ENCODE results near the gene APP.

APP gene

GRCh38 chr21:25909341-25909740 is 261.2 kb downstream of the APP start:
- H3K36me3 ChIP-seq (ENCODE audit: control insufficient read depth in 2 of 2, insufficient read depth in 1 of 2, low read length in 2 of 2) = peaks cover 7 to 14% of the 10 kb centered on the region in 2 experiments; a peak in 2 of 3 replicates
- no peak overlapping the region for H3K4me3 ChIP-seq (ENCODE audit: low read depth, low read length)
- no peaks in the 10 kb centered on the region for H3K9me3 ChIP-seq (ENCODE audit: control insufficient read depth, insufficient read depth, low read depth, low read length)
- H3K4me1 ChIP-seq (ENCODE audit: control insufficient read depth, insufficient read depth, low read length) = no peaks in the 10 kb centered on the region
- TF ChIP-seq TRIM28 (IDR thresholded peaks at IDR 0.05; ENCODE audit: borderline replicate concordance, low read length) (no peak), ZNF600 (tag by site-specific recombination; IDR thresholded peaks at IDR 0.05) (no peak), ZBTB48 (tag by site-specific recombination; IDR thresholded peaks at IDR 0.05) (no peak), ZNF184 (tag by site-specific recombination; IDR thresholded peaks at IDR 0.05) (no peak), ZBTB20 (tag by site-specific recombination; IDR thresholded peaks at IDR 0.05) (no peak), ZNF311 (tag by site-specific recombination; IDR thresholded peaks at IDR 0.05; ENCODE audit: borderline replicate concordance) (no peak), YY1 (tag by site-specific recombination; IDR thresholded peaks at IDR 0.05) (no peak), ZNF560 (tag by site-specific recombination; IDR thresholded peaks at IDR 0.05; ENCODE audit: borderline replicate concordance) (no peak), ZXDB (tag by site-specific recombination; IDR thresholded peaks at IDR 0.05) (no peak), ZNF704 (tag by site-specific recombination; IDR thresholded peaks at IDR 0.05) (no peak), REST (tag by site-specific recombination; IDR thresholded peaks at IDR 0.05) (no peak)
- H3K27ac ChIP-seq (ENCODE audit: extremely low read depth, low read depth, low read length) = no peak overlapping the region
- POLR2A ChIA-PET = interaction anchor here (0.6 kb wide), 1 partner anchor 321 kb away, joined by 4 read pairs; no protein-coding TSS in a partner anchor
- CTCF ChIA-PET = no interaction called here

- TF ChIP-seq AEBP2 (tag by site-specific recombination; IDR thresholded peaks at IDR 0.05; ENCODE audit: borderline replicate concordance) = no peak
- no peak for TF ChIP-seq INSM2 (tag by site-specific recombination; IDR thresholded peaks at IDR 0.05)
- no peak for TF ChIP-seq ZNF529 (tag by site-specific recombination; IDR thresholded peaks at IDR 0.05; ENCODE audit: insufficient replicate concordance)
- TF ChIP-seq ZNF701 (tag by site-specific recombination; IDR thresholded peaks at IDR 0.05) = no peak
- no peak for TF ChIP-seq ZNF266 (tag by site-specific recombination; IDR thresholded peaks at IDR 0.05; ENCODE audit: low read depth)
- no peak for TF ChIP-seq KLF7 (tag by site-specific recombination; IDR thresholded peaks at IDR 0.05; ENCODE audit: borderline replicate concordance)
- TF ChIP-seq ZNF140 (tag by site-specific recombination; IDR thresholded peaks at IDR 0.05) = no peak
- TF ChIP-seq ZNF610 (tag by site-specific recombination; IDR thresholded peaks at IDR 0.05; ENCODE audit: borderline replicate concordance) = no peak
- TF ChIP-seq ZNF37A (tag by site-specific recombination; IDR thresholded peaks at IDR 0.05) = no peak
- no peak for TF ChIP-seq RBAK (tag by site-specific recombination; IDR thresholded peaks at IDR 0.05)
- no peak for TF ChIP-seq ZFP41 (tag by site-specific recombination; IDR thresholded peaks at IDR 0.05; ENCODE audit: borderline replicate concordance)
- TF ChIP-seq YY1 (tag by site-specific recombination; IDR thresholded peaks at IDR 0.05) = no peak
- no peak for TF ChIP-seq ZBTB10 (tag by site-specific recombination; IDR thresholded peaks at IDR 0.05)
- TF ChIP-seq ZNF350 (tag by site-specific recombination; IDR thresholded peaks at IDR 0.05) = no peak
- TF ChIP-seq ZNF621 (tag by site-specific recombination; IDR thresholded peaks at IDR 0.05) = no peak
- no peak for TF ChIP-seq ZNF341 (tag by site-specific recombination; IDR thresholded peaks at IDR 0.05; ENCODE audit: low read depth)
- ChIA-PET POLR2A (interaction anchor here (0.6 kb wide), 1 partner anchor 320 kb away, joined by 4 read pairs; no protein-coding TSS in a partner anchor), CTCF (interaction anchor here (0.8 kb wide), 1 partner anchor 12 kb away, joined by 3 read pairs; no protein-coding TSS in a partner anchor)
- peaks cover 7 to 23% of the 10 kb centered on the region in 2 experiments; a peak in 2 of 3 replicates for H3K36me3 ChIP-seq (ENCODE audit: control insufficient read depth in 2 of 2, insufficient read depth in 1 of 2, low read length in 2 of 2)
- H3K27ac ChIP-seq (ENCODE audit: extremely low read depth, low read depth, low read length) = no peak overlapping the region
- no peaks in the 10 kb centered on the region for H3K4me1 ChIP-seq (ENCODE audit: control insufficient read depth, insufficient read depth, low read length)
- no peak overlapping the region for H3K4me3 ChIP-seq (ENCODE audit: low read depth, low read length)
- H3K9me3 ChIP-seq (ENCODE audit: control insufficient read depth, insufficient read depth, low read depth, low read length) = no peaks in the 10 kb centered on the region
Observed at GRCh38 chr21:25908495-25908894, 262.1 kb downstream of the APP start.

All from HEK293 (cell line).